ENCODE data around the gene TOP2A.

DNA sequence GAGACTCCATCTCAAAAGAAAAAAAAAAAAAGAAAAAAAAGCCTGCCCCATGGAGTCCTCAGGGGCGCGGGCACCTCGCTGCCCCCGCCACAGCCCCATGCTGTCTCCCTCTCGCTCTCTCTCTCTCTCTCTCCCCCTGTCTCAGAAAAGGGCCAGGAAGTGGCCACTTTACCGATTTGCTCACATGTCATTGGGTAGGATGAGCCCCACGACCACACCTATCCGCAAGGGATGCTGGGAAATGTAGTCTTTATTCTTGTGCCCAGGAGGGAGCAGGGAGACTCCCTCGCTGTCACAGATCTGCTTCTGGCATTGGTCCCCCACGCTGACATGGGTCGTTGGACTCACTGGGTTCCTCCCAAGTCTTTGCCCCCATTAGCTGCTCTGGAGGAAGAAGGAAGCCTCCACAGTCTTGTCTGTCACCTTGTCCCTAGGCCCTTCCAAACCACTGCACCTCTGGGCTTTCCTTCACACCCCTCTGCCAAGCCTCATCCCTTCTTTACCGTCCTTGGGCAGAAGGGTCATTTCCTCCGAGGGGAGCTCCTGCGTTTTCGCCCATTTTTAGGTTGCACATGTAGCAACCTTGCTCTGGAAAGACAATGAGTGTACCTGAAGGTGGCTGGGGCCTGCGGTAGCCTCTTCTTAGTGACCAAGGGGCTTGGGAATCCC, 46.3 kb downstream of the TOP2A start:
- TF ChIP-seq, protein P1, sequence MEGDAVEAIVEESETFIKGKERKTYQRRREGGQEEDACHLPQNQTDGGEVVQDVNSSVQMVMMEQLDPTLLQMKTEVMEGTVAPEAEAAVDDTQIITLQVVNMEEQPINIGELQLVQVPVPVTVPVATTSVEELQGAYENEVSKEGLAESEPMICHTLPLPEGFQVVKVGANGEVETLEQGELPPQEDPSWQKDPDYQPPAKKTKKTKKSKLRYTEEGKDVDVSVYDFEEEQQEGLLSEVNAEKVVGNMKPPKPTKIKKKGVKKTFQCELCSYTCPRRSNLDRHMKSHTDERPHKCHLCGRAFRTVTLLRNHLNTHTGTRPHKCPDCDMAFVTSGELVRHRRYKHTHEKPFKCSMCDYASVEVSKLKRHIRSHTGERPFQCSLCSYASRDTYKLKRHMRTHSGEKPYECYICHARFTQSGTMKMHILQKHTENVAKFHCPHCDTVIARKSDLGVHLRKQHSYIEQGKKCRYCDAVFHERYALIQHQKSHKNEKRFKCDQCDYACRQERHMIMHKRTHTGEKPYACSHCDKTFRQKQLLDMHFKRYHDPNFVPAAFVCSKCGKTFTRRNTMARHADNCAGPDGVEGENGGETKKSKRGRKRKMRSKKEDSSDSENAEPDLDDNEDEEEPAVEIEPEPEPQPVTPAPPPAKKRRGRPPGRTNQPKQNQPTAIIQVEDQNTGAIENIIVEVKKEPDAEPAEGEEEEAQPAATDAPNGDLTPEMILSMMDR (IDR thresholded peaks at IDR 0.05): no peak
- no peak for TF ChIP-seq POLR2AphosphoS5 (IDR thresholded peaks at IDR 0.05)
